GM18520 (cell line): ENCODE data around the gene REV3L.
"Not testable (repeated sequence)": the region's sequence is repeated elsewhere in the genome, so short reads cannot be mapped to it uniquely, and the experiment has no call there.

Experiments
- ATAC-seq: cut with Tn5 transposase; IDR thresholded peaks from one replicate; pipeline ENCODE4 v1.9.1; 2021; ENCODE audit not compliant: unreplicated experiment

Gene REV3L

GRCh38 chr6:111306104-111306888, 176.7 kb downstream of the REV3L start:
- no peak for ATAC-seq

GRCh38 chr6:111301946-111302345, 181.1 kb downstream of the REV3L start:
- no peak for ATAC-seq

DNA sequence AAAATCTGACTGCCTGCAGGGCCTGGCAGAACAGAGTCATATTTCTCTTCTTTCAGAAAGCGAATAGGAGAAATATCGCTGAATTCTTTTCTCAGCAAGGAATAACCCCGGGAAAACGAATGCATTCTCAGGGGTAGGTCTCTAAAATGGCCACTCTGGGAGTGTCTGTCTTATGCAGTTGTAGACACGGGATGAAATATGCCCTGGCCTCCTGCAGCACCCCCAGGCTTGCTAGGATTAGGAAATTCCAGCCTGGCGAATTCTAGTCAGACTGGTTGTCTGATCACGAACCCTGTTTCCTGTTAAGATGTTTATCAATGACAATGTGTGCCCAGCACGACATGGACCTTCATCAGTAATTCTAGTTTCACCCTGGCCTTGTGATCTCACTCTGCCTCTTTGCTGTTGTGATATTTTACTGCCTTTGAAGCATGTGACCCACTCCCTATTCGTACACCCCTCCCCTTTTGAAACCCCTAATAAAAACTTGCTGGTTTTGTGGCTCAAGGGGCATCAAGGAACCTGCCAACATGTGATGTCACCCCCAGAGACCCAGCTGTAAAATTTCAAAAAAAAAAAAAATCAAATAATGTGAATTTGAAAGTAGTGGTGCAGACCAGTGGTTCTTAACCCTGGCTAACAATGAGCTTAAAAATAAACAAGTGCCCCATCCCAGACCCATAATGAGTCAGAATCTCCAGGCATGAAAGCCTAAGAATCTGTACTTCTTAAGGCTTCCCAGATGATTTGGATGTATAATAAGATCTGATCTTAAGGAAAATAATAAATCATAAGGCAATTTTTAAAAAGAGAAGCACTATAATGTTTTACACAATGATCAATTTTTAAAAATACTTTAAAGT, 181.8 kb downstream of the REV3L start:
- ATAC-seq = not testable (repeated sequence)

GRCh38 chr6:111297776-111298175, 185.2 kb downstream of the REV3L start:
- ATAC-seq = no peak

DNA sequence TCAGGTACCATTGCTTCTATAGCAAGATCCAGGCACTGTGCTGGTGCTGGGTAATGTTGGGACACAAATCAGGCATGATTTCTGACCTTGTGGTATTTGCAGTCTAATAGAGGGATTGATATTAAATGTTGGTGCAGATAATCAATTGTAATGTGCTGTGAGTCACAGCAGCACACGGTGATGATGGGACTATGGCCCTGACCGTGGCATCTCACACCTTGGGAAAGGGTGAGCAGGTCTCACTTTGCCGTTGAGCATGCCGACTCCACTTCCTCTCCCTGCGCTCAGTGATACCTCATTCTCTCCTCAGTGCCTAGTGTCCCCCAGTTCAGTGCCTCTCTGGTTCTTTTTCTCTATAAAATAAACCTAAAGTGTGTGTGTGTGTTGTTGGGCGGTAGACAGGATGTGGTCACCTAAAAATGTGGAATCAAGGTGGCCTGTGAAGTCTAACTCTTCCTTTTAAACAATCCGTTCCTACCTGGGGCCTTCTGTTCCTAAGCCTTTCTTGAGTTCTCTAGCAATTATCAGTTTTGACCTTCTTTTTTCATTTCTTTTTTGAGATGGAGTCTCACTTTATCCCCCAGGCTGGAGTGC, 188.5 kb downstream of the REV3L start:
- no peak for ATAC-seq

GRCh38 chr6:111291336-111292259, 191.4 kb downstream of the REV3L start:
- no peak for ATAC-seq

DNA sequence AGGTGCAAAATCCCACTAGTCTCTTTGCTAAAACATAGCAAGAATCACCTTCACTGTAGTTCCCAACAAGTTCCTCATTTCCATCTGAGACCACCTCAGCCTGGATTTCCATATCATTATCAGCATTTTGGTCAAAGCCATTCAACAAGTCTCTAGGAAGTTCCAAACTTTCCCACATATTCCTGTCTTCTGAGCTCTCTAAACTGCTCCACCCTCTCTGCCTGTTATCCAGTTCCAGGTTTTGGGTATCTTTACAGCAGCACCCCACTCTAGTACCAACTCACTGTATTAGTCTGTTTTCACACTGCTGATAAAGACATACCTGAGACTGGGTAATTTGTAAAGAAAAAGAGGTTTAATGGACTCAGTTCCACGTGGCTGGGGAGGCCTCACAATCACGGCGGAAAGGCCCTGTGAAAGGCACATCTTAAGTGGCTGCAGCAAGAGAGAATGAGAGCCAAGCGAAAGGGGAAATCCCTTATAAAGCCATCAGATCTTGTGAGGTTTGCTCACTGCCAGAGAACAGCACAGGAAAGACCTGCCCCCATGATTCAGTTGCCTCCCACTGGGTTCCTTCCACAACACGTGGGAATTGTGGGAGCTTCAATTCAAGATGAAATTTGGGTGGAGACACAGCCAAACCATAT, 192.2 kb downstream of the REV3L start:
- peak; percentile 78 for ATAC-seq

DNA sequence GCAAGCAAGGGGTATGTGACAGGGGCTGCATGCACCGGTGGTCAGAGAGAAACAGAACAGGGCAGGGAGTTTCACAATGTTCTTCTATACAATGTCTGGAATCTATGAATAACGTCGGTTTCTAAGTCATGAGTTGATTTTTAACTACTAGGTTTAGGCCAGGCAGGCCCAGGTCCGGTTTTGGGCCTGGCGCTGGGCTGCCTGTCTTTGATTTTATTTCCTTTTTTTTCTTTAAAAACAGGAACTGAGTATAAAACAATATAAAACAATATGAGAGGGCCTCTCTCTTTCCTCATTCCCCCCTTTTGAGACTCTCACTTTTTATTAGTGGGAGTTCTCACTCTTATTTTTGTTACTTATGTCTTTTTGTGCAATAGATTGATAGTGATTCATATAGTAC, 198.7 kb downstream of the REV3L start:
- ATAC-seq = not testable (repeated sequence)

- no peak for ATAC-seq
Observed at GRCh38 chr6:111283707-111284106, 199.3 kb downstream of the REV3L start.

DNA sequence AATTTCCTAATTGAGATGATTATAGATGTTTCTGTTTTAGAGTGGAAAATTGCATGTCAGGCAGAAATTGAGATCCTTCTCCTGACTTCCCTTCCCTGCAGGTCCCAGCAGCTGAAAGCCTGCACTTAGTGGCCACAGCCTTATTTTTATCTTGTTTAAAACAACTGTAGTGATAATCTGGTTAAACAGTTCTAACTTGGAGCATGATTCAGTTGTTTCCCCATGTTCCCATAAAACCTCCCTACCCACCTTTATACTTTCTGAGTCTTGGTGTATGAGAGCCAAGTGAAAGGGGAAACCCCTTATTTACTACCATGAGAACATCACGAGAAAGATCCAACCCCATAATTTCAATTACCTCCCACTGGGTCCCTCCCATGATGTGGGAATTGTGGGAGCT, 200.5 kb downstream of the REV3L start:
- no peak for ATAC-seq

- no peak for ATAC-seq
Observed at GRCh38 chr6:111280445-111280955, 202.5 kb downstream of the REV3L start.

- ATAC-seq = no peak
Observed at GRCh38 chr6:111278731-111279130, 204.3 kb downstream of the REV3L start.

- no peak for ATAC-seq
Observed at GRCh38 chr6:111277819-111278218, 205.2 kb downstream of the REV3L start.

- no peak for ATAC-seq
Observed at GRCh38 chr6:111276736-111277135, 206.3 kb downstream of the REV3L start.

- no peak for ATAC-seq
Observed at GRCh38 chr6:111276335-111276734, 206.7 kb downstream of the REV3L start.

- no peak for ATAC-seq
Observed at GRCh38 chr6:111274593-111275217, 208.3 kb downstream of the REV3L start.

DNA sequence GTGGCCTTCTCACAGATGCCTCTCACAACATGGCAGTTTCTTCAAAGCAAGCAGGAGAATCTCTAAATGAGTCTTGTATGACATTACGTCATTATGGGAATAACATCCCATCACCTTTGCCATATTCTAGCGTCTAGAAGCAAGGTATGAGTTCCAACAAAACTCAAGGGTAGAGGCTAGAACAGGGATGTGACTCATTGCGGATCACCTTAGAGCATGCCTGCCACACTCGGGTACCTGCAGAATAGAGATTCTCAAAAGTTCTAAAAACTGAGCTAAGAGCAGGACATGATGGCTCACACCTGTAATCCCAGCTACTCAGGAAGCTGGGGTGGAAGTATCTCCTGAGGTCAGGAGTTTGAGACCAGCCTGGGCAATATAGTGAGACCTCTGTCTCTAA, 212.9 kb downstream of the REV3L start:
- no peak for ATAC-seq

DNA sequence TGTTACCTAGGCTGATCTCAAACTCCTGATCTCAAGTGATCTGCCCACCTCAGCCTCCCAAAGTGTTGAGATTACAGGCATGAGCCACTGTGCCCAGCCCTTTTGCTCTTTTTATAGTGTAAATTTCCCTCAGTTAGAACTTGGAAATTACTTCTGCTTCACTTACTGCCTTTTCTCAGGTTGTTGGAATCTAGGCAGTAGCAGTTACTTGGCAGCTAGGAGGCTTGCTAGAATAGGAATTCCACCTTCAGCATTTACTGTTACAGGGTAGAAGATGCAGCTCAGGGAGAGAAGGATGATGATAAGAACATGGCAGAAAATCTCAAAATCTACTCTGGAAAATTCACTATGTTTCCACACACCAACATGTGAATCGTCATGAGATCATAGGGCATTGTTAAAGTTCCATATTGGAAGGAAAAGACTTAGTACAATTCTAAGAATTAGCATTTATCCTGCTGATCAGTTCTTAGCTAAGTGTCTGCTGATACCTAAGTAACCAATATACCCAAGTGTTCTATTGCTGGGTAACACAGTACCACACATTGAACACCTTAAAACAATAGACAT, 213.5 kb downstream of the REV3L start:
- ATAC-seq = no peak

- ATAC-seq = no peak
Observed at GRCh38 chr6:111267764-111268333, 215.2 kb downstream of the REV3L start.
